ENCODE data around the gene PRKCA. TPM values are rescaled to one million over a fixed set of nuclear protein-coding genes. Genes with fewer than 3 reads are reported as not detected.
"Not testable (repeated sequence)": the region's sequence is repeated elsewhere in the genome, so short reads cannot be mapped to it uniquely, and the experiment has no call there.

The PRKCA gene
- total RNA-seq, 1 donor from 2014 or later: 3.9 TPM

GRCh38 chr17:66290101-66290722, 12.2 kb upstream of the PRKCA start:
- no peak for DNase-seq

- DNase-seq: no peak
Measured at GRCh38 chr17:66292353-66292752, 10.1 kb upstream of the PRKCA start.

- DNase-seq: no peak
Measured at GRCh38 chr17:66296289-66296725, 6.1 kb upstream of the PRKCA start.

GRCh38 chr17:66297443-66297842, 5.0 kb upstream of the PRKCA start:
- DNase-seq: not testable (repeated sequence)

GRCh38 chr17:66299711-66300110, 2.7 kb upstream of the PRKCA start:
- DNase-seq: no peak

- DNase-seq: no peak
Measured at GRCh38 chr17:66300956-66301355, 1.5 kb upstream of the PRKCA start.

- no peak for DNase-seq
Measured at GRCh38 chr17:66301367-66301863, 998 bp upstream of the PRKCA start.

- no peak for DNase-seq
Measured at GRCh38 chr17:66302761-66303626, 581 bp downstream of the PRKCA start.

- DNase-seq: no peak
Measured at GRCh38 chr17:66304304-66305174, 2.1 kb downstream of the PRKCA start.

GRCh38 chr17:66306446-66306845, 4.0 kb downstream of the PRKCA start:
- no peak for DNase-seq

- DNase-seq: no peak
Measured at GRCh38 chr17:66307257-66307656, 4.8 kb downstream of the PRKCA start.

- DNase-seq: no peak
Measured at GRCh38 chr17:66308856-66309255, 6.4 kb downstream of the PRKCA start.

- DNase-seq: no peak
Measured at GRCh38 chr17:66309793-66310192, 7.4 kb downstream of the PRKCA start.

GRCh38 chr17:66310528-66311148, 8.2 kb downstream of the PRKCA start:
- DNase-seq: no peak

GRCh38 chr17:66312912-66313311, 10.5 kb downstream of the PRKCA start:
- DNase-seq: no peak

- DNase-seq: no peak
Measured at GRCh38 chr17:66313325-66313724, 10.9 kb downstream of the PRKCA start.

- no peak for DNase-seq
Measured at GRCh38 chr17:66313995-66314659, 11.7 kb downstream of the PRKCA start.

- DNase-seq: no peak
Measured at GRCh38 chr17:66317629-66318028, 15.2 kb downstream of the PRKCA start.

- DNase-seq: no peak
Measured at GRCh38 chr17:66319226-66319625, 16.8 kb downstream of the PRKCA start.

- DNase-seq: no peak
Measured at GRCh38 chr17:66322764-66323163, 20.4 kb downstream of the PRKCA start.

- not testable (repeated sequence) for DNase-seq
Measured at GRCh38 chr17:66324381-66325004, 22.1 kb downstream of the PRKCA start.

Data from skin of body (tissue), 2 donors.